Fibroblast of the aortic adventitia (primary cell): ENCODE data around the gene PLCB3. TPM values are rescaled to one million over a fixed set of nuclear protein-coding genes. Genes with fewer than 3 reads are reported as not detected.
A peak's percentile ranks its signal among the peaks of the same experiment; 100 is the strongest.

Source experiments
- DNase-seq: peaks from one replicate; pipeline ENCODE4 v3.0.0-alpha.2; 2010; ENCODE audit warnings: low read depth
- H3K4me3 ChIP-seq: 2 replicates; pipeline ENCODE4 v1.5.1; 2011; ENCODE audit warnings: low read depth, mild to moderate bottlenecking, control low read depth, low read length, moderate library complexity
- total RNA-seq: library from RNA; depleted of rRNA; stranded (reverse); fragments of >200 nt; gene quantifications from 2 replicates; pipeline ENCODE4 v1.2.3, GENCODE V29; 2012; ENCODE audit warnings: low replicate concordance
- TF ChIP-seq, protein P1 (sequence below): IDR thresholded peaks from 2 replicates; pipeline ENCODE4 v1.5.1; 2011; ENCODE audit warnings: mild to moderate bottlenecking, low read length, control low read depth, inconsistent platforms; ENCODE audit not compliant: insufficient read depth

Gene PLCB3
- total RNA-seq, 1 donor: 47.5 TPM

DNA sequence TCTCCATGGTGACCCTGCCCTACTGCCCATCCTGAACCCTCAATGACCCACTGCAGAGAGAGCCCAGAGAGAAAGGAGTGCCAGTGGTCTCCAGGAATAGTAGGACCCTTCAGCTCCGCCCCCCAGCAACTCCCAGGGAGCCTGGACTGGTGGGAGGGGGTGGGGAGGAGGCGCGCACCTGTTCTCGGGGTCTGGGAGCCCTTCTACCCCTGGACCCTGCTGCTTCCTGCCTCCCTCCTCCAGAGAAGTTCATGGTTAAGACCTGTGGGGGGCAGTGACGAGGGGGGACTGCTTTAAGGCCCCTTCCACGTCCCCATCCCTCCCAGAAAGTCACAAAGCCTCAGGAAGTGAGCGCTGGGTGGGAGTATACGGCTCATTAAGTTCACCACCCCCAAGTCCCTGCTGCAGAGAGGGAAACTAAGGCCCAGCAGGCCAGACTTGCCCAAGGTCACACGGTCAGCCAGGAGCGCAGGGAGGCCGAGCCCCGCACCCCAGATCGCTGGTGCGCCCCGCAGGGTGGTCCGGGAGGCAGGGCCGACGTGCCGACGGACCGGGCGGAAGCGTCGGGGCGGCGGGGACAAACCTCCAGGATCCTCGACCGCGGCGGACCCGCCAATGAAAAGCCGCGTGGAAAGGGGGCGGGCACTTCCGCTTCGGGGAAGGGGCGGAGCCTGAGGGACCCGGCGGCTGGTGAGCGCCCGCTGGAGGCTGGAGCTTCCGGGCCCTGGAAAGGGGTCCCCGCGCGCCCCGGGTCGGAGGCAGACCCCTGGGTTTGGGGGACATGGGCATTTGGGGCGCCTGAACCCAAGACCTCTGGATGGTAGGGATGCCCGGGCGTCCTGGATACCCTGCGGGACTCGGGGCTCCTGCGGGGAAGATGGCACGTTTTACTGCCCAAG is 25.5 kb upstream of the PLCB3 start, which contains the start of the genes NUDT22 and TRPT1:
NUDT22 (plus strand) TSS at position 667 of the 899 bp plus-strand sequence. CDS start 379 bp downstream, outside the sequence.
TRPT1 (minus strand) TSS at position 579 of the 899 bp plus-strand sequence; CDS start at position 253, 326 bp downstream.
- H3K4me3 ChIP-seq: peak within 1 kb of the TSS; percentile 90
- peak; percentile 66 for DNase-seq
- TF ChIP-seq, protein P1, sequence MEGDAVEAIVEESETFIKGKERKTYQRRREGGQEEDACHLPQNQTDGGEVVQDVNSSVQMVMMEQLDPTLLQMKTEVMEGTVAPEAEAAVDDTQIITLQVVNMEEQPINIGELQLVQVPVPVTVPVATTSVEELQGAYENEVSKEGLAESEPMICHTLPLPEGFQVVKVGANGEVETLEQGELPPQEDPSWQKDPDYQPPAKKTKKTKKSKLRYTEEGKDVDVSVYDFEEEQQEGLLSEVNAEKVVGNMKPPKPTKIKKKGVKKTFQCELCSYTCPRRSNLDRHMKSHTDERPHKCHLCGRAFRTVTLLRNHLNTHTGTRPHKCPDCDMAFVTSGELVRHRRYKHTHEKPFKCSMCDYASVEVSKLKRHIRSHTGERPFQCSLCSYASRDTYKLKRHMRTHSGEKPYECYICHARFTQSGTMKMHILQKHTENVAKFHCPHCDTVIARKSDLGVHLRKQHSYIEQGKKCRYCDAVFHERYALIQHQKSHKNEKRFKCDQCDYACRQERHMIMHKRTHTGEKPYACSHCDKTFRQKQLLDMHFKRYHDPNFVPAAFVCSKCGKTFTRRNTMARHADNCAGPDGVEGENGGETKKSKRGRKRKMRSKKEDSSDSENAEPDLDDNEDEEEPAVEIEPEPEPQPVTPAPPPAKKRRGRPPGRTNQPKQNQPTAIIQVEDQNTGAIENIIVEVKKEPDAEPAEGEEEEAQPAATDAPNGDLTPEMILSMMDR: peak; percentile 29

DNA sequence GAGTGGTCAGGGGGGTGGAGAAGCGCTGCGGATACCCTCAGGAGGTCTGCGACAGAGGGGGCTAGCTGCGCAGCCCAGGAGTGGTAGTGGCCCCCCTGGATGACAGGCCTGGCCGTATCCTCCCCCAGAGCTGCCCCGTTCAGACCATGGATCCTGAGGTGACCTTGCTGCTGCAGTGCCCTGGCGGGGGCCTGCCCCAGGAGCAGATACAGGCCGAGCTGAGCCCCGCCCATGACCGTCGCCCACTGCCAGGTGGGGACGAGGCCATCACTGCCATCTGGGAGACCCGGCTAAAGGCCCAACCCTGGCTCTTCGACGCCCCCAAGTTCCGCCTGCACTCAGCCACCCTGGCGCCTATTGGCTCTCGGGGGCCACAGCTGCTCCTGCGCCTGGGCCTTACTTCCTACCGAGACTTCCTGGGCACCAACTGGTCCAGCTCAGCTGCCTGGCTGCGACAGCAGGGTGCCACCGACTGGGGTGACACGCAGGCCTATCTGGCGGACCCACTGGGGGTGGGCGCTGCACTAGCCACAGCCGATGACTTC is 24.8 kb upstream of the PLCB3 start:
- no peak for DNase-seq

DNA sequence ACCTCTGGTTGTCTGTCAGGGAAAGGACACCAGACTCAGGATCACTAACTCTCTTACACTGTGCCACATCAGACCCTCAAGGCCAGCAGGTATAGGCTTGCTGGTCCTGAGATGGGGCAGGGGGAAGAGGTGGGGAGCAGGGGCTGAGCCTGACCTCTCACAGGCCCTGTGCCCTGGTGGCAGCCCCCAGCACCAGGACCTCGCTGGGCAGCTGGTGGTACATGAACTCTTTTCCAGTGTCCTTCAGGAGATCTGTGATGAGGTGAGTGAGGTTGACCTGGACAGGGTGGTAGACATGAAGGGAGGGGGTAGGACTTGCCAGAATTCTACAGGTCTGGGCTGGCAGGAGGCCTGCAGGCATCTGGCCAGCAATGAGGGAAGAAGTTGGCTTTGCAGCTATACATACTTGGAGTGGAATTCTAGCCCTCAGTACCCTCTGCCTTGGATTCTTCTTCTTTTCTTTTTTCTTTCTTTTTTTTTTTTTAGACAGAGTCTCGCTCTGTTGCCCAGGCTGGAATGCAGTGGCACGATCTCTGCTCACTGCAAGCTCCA is 23.8 kb upstream of the PLCB3 start:
- peak overlapping the region; percentile 90 for H3K4me3 ChIP-seq
- DNase-seq: no peak
- TF ChIP-seq, protein P1: no peak

More for the DNA sequence above, 24.8 kb upstream of the PLCB3 start:
- TF ChIP-seq, protein P1: no peak
- H3K4me3 ChIP-seq: peak overlapping the region; percentile 90

DNA sequence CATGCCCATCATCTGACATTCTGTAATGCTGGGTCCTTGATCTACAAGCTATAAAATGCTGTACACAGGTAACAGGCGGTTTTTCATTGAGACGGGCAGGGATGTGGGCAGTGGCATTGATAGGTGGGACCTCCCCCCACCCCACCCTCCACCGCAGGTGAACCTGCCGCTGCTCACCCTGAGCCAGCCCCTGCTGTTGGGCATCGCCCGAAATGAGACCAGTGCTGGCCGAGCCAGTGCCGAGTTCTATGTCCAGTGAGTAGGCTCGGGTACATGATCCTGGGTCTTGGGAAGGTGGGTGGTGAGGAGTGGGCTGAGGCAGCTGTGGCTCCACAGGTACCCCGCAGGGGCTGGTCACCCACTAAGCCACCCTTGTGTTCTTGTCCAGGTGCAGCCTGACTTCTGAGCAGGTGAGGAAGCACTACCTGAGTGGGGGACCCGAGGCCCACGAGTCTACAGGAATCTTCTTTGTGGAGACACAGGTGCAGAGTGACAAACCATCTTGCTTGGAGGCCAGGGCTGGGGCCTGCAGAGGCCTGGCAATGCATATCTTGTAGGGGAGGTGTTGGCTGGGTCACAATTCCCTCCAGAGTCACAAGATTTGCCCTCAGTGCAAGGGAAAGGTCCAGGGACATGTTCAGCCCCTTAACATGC is 22.1 kb upstream of the PLCB3 start:
- peak overlapping the region; percentile 76 for H3K4me3 ChIP-seq
- TF ChIP-seq, protein P1: no peak
- DNase-seq: no peak

DNA sequence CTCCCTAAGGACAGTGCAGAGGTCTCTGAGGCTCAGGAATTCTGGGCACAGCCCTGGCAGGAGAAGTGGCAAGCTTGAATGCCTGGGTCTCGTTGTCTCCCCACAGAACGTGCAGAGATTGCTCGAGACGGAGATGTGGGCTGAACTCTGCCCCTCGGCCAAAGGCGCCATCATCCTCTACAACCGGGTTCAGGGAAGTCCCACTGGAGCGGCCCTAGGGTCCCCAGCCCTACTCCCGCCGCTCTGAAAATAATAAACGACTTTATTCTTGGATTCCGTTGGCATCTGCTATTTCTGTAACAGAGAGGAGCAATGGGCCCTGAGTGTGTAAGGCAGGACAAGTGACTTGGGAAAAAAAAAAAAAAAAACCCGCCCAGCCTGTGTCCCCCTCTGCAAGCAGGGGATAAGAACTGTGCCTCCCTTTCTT is 21.6 kb upstream of the PLCB3 start:
- DNase-seq: no peak
- peak overlapping the region; percentile 76 for H3K4me3 ChIP-seq
- TF ChIP-seq, protein P1: no peak
